GM18870 (cell line): ENCODE data around the gene ZNF32.
"Not testable (repeated sequence)": the region's sequence is repeated elsewhere in the genome, so short reads cannot be mapped to it uniquely, and the experiment has no call there.

ENCODE experiments used
- ATAC-seq: cut with Tn5 transposase; IDR thresholded peaks from one replicate; pipeline ENCODE4 v1.9.1; 2021; ENCODE audit warnings: moderate library complexity; ENCODE audit not compliant: unreplicated experiment

Gene ZNF32

DNA sequence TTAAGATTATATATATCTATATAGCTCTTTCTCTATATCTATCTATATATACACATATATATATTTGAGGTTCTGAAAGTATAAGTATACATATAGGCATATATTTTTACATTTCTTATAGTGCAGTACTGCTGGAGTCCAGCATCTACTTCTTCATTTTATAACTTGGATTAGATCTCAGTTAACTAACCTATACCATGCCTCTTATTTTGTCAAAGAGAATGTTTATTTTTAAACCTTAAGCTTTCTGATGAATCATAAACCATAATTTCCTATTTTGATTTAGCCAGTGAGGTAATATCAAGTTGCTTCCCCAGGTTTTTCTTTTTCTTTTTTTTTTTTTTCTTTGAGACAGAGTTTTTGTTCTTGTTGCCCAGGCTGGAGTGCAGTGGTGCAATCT is 8.1 kb downstream of the ZNF32 start:
- ATAC-seq: no peak

DNA sequence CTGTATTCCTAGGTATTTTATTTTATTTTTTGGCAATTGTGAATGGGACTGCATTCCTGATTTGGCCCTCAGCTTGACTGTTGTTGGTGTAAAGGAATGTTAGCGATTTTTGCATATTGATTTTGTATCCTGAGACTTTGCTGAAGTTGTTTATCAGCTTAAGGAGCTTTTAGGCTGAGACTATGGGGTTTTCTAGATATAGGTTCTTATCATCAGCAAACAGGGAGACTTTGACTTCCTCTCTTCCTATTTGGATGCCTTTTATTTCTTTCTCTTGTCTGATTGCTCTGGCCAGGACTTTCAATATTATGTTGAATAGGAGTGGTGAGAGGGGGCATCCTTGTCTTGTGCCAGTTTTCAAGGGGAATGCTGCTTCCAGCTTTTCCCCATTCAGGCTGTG is 12.9 kb downstream of the ZNF32 start:
- ATAC-seq: not testable (repeated sequence)

DNA sequence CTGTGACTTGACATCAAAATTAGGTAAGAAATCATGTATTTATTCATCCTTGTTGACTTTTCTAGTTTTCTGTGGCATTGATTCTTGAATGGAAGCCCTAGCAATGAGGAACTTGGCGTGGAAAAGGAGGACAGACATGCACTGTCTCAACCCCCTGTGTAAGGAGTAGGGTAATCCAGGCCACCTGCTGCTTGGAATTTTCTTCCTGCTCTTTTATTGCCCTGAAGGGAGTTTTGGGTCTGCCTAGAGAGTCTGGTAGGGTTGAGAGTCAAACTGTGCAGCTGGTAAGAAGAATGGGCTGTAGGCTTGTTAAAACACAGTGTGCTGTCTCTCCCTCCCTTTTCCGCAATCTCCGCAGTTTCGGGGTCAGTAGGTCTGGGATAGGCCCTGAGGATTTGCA is 19.7 kb downstream of the ZNF32 start:
- ATAC-seq: no peak

DNA sequence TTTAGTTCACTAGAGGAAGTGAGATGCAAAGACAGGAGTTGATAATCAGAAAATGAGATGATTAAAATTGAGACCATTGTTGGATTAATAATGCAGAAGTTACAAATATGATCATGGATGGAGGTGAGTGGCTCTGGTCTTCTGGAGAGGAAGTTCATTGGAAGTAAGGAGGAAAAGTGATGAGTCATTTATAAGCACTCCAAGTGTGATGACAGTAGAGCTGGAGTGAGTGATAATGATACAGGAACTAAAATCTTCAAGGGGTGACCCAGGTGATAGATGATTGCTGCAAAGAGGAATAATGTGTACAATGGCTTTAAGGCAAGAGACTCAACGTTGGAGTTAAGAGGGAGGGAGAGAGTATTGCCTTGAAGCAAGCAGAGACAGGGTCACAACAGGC is 20.7 kb downstream of the ZNF32 start:
- no peak for ATAC-seq

DNA sequence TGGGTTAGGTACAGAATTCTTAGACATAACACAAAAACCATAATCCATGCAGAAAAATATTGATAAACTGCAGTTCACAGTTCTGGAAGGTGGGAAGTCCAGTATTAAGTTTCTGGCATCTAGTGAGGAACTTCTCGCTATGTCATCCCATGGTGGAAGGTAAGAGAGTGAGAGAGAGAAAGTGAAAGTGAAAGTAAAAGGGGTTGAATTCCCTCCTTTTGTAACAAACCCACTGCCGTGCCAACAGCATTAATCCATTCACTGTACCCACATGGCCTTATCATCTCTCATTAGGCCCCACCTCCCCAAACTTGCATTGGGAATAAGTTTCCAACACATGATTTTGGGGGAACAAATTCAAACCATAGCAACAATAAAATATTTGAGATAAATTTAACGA is 25.3 kb downstream of the ZNF32 start:
- ATAC-seq: no peak

DNA sequence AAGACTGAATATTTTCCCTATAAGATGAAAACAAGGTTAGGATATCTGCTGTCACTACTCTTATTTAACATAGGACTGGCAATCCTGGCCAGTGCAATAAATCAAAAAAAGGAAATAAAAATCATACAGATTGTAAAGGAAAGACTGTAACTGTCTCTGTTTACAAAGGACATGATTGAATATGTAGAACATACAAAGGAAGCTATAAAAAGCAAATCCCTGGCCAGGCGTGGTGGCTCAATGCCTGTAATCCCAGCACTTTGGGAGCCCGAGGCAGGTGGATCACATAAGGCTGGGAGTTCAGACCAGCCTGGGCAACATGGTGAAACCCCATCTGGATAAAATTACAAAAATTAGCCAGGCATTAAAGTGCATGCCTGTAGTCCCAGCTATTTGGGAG is 26.6 kb downstream of the ZNF32 start:
- ATAC-seq: no peak

DNA sequence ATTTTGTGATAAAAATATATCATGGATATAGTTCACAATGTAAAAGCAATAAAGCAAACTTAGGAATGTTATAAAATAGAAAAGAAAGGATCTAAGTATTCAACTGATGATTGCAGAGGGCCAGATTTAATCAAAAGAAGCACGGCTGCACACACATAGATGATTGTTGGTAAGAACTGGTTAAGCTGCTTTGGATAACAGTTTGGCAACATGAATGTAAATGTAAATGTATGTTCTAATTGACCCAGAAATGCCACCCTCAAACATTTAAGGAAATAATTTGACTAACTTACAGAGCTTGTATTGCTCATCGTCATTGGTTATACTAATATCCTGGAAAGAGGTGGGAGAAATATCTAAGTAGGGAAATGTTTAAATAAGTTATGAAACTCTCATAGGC is 29.3 kb downstream of the ZNF32 start:
- ATAC-seq: no peak

DNA sequence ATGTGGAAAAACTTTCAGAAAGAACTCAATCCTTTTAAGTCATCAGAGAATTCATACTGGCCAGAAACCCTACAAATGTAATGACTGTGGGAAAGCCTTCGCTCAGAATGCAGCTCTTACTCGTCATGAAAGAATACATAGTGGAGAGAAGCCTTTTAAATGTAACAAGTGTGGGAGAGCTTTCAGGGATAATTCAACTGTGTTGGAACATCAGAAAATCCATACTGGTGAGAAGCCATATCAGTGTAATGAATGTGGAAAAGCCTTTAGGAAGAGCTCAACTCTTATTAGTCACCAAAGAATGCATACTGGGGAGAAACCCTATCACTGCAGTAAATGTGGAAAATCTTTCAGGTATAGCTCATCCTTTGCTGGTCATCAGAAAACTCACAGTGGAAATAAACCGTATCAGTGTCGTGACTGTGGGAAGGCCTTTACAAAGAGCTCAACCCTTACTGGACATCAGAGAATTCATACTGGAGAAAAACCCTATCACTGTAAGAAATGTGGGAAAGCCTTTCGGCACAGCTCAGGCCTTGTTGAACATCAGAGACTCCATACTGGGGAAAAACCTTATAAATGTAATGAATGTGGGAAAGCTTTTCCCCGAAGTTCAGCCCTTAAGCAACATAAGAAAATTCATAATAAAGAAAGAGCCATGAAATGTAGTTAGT is 31.8 kb downstream of the ZNF32 start:
- no peak for ATAC-seq

DNA sequence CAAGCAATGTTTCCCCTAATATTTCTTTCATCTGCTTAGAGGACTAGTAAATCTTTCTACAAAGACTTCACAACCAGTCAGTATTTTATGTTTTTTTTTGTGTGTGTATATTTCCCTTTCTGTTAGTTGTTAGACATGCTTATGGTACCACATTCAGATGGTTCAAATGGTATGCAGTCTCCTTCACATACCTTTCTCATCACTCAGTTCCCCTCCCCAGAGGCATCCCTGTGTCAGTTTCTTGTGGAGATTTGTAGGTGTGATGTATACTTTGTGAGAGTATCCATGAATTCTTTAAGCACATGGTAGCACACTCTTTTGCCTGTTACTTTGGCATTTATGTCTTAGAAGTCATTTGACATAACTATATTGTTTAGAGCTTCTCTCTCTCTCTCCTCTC is 38.0 kb downstream of the ZNF32 start:
- no peak for ATAC-seq

DNA sequence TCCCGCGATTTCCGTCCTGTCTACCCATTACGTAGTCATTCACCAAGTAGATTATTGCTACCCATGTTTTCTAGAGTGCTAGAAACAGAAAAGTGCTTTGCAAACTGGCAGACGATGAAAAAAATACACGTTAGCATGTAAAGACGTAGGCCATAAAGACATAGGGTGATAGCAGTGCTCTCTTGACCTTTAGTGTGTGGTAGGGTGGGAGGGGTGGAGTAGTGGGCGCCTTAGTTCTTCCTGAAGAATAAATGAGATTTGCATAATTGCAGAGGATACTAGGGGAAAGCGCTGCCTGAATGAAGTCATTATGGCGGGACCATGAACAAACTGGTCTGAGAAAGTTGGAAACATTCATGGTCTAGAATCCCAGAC is 41.5 kb downstream of the ZNF32 start:
- no peak for ATAC-seq

DNA sequence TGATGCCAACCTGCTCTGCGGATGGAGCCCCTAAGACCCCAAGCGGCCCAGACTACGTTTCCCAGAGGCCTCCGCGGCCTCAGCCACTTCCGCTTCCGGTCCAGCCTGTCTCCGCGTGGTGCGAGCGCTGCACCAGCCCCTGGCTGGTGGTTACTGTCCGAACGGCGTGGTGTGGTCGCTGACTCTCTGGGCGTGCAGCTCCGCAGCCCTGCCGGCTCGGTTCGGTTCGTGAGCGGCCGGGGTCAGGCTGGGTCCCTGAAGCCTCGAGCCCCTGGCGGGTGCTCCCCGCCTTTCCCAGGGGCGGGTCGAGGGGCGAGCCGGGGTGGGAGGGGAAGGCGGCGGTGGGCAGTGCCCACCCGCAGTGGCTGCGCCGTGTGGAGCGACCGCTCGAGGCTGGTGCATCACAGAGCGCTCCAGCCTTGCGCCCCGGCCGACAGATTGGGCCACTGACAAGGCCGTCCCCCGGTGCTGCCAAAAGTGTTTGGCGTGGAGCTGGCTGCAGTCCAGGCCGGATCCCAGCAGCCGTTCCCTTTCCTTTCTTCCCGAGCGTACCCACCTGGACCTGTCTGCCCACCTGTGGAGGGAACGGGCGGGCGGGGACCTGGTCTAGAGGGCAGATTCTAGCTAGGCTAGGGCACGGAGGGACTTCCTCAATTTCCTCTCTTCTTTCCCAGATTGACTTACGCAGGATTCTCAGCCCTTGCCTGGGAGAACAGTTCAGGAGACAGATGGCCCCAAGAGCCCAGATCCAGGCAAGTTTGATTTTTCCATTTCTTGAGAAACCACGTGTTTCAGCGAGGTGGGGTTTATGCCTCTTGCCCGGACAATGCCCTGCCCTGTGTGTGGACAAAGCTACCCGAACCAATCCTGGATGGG is 42.1 kb downstream of the ZNF32 start, which contains the start of gene ZNF485:
TSS of gene ZNF485 (plus strand) at position 116 of the 876 bp plus-strand sequence. CDS start at position 729, 613 bp downstream.
- ATAC-seq: peak; percentile 94

DNA sequence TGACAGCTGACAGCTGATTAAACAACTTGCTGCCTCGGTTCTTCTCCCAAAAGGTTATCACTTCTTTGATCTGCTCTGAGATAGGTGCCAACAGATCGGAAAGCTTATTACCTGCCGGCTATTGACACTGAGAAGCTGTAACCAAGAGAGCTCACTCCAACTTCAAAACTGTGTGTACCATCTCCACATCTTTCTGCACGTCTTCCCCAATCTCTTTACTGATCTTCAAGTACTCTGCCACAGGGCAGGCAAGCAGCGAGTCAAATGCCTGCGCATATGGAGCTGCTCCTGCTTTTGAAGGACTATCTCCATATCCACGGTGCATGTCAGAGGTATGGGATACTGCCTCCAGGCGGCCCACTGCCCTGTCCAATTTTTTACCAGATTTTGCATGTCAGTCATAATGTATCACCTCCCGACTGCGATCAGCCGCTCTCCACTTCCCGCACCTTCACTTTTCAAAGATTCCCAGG is 42.8 kb downstream of the ZNF32 start:
- no peak for ATAC-seq

DNA sequence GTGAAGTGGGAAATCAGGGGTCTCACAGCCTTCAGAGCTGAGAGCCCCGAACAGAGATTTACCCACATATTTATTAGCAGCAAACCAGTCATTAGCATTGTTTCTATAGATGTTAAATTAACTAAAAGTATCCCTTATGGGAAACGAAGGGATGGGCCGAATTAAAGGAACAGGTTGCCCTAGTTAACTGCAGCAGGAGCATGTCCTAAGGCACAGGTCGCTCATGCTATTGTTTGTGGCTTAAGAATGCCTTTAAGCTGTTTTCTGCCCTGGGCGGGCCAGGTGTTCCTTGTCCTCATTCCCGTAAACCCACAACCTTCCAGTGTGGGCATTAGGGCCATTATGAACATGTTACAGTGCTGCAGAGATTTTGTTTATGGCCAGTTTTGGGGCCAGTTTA is 47.1 kb downstream of the ZNF32 start:
- not testable (repeated sequence) for ATAC-seq

DNA sequence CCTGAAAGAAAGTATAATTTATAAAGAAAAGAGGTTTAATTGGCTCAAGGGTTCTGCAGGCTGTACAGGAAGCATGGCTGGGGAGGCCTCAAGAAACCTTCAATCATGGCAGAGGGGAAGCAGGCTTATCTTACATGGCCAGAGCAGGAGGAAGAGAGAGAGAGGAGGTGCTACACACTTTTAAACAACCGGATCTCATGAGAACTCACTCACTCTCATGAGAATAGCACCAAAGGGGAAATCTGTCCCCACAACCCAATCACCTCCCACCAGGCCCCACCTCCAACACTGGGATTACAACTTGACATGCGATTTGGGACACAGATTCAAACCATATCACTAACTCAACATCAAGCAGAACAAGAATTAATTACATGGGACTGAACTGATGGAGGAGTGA is 49.3 kb downstream of the ZNF32 start:
- no peak for ATAC-seq

DNA sequence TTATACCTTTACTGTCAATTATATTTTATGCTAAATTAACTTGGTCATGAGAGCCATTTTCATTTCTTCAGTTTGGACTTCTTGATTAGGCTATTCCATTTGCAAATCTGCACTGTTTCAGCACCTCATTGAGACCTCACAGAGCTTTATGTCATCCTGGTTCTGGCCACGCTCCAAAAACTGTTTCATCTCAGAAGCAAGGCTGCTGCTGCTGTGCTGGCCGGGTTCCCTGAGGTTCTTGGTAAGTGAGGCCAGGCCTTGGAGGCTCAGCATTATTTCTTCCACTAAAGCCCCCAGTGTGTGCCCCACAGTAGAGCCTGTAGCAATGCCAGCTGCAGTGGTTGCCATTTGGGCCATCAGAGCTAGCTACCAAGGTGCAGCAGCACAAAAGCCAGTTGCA is 50.2 kb downstream of the ZNF32 start:
- ATAC-seq: no peak

DNA sequence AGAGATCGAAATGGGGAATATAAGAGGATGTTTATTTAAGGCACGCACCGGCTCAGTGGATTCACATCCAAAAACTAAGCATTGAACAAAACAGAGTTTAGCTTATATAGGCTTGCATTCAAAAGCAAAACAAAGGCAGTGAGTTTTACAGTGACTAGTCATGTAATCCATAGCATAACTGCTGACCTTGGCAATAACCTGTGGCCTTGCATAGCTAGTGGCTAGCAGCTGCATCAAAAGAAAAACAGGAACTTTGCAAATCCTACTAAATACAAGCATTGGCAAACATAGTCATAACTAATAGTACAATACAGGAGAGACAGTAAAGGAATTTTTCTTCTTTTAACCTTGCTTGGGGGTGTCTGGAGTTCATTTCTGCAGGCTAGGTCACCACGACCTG is 52.1 kb downstream of the ZNF32 start:
- ATAC-seq: no peak

DNA sequence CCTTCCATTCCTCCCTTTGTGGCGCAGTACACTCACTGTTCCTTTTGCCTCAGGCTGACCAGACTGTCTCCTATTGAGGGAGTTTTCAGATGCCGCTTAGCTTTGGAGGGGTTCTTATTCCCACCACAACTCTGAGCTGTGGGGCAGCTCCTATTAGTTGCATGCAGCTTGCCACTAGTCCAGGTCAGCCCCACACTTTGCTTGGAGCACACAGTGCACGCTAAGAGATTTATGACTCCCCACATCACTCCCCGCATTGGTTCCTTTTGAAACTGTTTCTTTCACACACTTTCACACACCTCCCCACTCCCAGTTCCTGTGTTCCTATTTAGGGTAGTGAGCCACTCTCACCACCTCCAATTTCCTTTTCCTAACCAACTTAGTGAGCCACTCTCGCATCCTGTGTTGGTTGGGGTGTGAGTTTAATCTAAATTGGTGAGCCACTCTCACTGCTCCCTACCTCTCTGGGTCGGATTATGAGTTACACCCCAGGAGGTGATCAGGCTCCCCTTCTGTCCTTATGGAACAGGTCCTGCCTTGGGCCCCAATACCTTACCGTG is 52.9 kb downstream of the ZNF32 start:
- ATAC-seq: peak; percentile 44

DNA sequence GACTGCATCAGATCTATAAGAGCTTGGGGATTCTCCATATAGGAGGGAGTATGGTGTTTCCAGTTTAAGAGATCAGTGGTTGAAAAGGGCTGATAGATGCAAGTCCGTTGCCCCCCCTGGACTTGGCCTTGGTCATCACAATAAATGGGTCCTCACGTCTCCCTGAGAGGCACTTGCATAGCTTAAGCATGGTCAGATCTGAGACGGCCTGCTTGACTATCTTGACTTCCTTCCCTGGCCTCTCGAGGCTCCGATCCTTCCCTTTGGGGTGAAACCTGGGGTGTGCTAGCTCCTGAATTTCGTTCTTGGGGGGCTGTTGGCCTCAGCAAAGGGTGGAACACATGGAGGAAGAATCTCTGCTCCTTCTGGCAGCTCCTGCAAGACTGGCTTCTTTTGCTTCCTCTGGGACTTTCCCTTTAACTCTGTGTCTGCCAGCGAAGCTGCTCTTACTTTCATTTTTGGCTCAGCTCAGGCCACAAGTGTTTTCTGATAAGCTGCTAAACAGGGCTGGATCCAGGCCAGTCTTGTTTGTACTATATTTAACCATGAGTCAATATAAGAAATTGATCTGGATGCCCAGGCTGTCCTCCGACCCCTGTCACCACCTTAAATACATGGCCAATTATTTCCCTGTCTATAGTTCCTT is 53.6 kb downstream of the ZNF32 start:
- ATAC-seq: peak; percentile 98
